MCF 10A (cell line): ENCODE results near the gene CCDC136. TPM values are rescaled to one million over a fixed set of nuclear protein-coding genes. Genes with fewer than 3 reads are reported as not detected.

Experiments
- BruUV-seq: library from RNA; stranded (reverse); fragments of 400-500 nt; replicated peaks from 2 replicates; lab custom pipeline; 2021; lab: Mats Ljungman, UMichigan
- CTCF ChIA-PET: fragments of 300-600 bp; sonication (Branson Sonifier 250); formaldehyde crosslinking; extraction: SDS; loops from one replicate; lab custom pipeline; 2021; ENCODE audit warnings: antibody characterized with exemption, inconsistent platforms; lab: Yijun Ruan, JAX
- POLR2A ChIA-PET: fragments of 300-600, 350-650 bp; sonication (Branson Sonifier 250); formaldehyde crosslinking; extraction: SDS; loops from one replicate; lab custom pipeline; 2020; ENCODE audit warnings: antibody characterized with exemption, inconsistent platforms; lab: Yijun Ruan, JAX
- DNase-seq: peaks from one replicate; pipeline ENCODE4 v3.0.0-alpha.2; 2018; ENCODE audit not compliant: unreplicated experiment
- H3K27ac Mint-ChIP-seq: one replicate; pipeline ENCODE4 v1.8.0; 2022; ENCODE audit warnings: mild to moderate bottlenecking, low read depth, mixed read lengths; ENCODE audit not compliant: unreplicated experiment
- H3K27me3 Mint-ChIP-seq: one replicate; pipeline ENCODE4 v1.8.0; 2022; ENCODE audit warnings: mixed read lengths; ENCODE audit not compliant: insufficient read depth, unreplicated experiment
- H3K36me3 Mint-ChIP-seq: one replicate; pipeline ENCODE4 v1.8.0; 2022; ENCODE audit warnings: mild to moderate bottlenecking, moderate library complexity, mixed read lengths; ENCODE audit not compliant: insufficient read depth, unreplicated experiment
- H3K4me1 Mint-ChIP-seq: one replicate; pipeline ENCODE4 v1.8.0; 2022; ENCODE audit warnings: mixed read lengths; ENCODE audit not compliant: insufficient read depth, unreplicated experiment
- H3K4me3 Mint-ChIP-seq: one replicate; pipeline ENCODE4 v1.8.0; 2022; ENCODE audit warnings: mild to moderate bottlenecking, moderate library complexity, mixed read lengths; ENCODE audit not compliant: unreplicated experiment
- H3K9me3 Mint-ChIP-seq: one replicate; pipeline ENCODE4 v1.8.0; 2022; ENCODE audit warnings: mixed read lengths; ENCODE audit not compliant: unreplicated experiment
- intact Hi-C: fragments of 100-400 bp; cut with micrococcal nuclease; formaldehyde crosslinking; loops from 2 replicates; pipeline ENCODE4 v1.14.1; 2022
- total RNA-seq: library from RNA; stranded (reverse); gene quantifications from 2 replicates; pipeline ENCODE4 v1.2.3, GENCODE V29; 2022
- TF ChIP-seq, protein P1 (sequence below): fragments of 200-600 bp; IDR thresholded peaks from one replicate; pipeline ENCODE4 v1.8.0; 2022; ENCODE audit warnings: antibody characterized with exemption, mild to moderate bottlenecking; ENCODE audit not compliant: unreplicated experiment

Gene CCDC136
- total RNA-seq, 1 experiment from 2014 or later: 3.5 TPM

DNA sequence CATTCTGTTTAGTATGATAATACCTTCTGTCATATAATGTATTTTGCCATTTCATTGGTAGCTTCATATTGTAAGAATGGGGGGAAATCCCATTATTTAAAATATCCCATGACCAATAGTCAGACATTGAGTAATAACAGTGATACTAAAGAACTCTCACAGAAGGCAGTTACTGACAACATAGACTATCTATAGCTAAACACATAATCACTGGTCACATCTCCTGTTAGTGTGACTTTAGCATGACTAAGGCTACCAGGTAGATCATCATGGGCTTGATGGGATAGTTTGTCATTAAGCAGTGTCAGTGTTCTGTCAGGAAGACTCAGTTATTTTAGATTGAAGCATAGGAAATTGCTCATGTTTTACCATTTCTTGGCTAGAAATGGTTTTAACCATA lies 32.5 kb upstream of the CCDC136 start:
- Mint-ChIP-seq H3K9me3 (no peaks in the 10 kb centered on the region), H3K4me1 (no peaks in the 10 kb centered on the region), H3K4me3 (no peak overlapping the region), H3K27me3 (no peaks in the 10 kb centered on the region), H3K36me3 (peaks cover 95% of the 10 kb centered on the region), H3K27ac (no peak overlapping the region)
- DNase-seq: no peak
- no TSS peak for BruUV-seq
- CTCF ChIA-PET: no interaction called here
- TF ChIP-seq, protein P1, sequence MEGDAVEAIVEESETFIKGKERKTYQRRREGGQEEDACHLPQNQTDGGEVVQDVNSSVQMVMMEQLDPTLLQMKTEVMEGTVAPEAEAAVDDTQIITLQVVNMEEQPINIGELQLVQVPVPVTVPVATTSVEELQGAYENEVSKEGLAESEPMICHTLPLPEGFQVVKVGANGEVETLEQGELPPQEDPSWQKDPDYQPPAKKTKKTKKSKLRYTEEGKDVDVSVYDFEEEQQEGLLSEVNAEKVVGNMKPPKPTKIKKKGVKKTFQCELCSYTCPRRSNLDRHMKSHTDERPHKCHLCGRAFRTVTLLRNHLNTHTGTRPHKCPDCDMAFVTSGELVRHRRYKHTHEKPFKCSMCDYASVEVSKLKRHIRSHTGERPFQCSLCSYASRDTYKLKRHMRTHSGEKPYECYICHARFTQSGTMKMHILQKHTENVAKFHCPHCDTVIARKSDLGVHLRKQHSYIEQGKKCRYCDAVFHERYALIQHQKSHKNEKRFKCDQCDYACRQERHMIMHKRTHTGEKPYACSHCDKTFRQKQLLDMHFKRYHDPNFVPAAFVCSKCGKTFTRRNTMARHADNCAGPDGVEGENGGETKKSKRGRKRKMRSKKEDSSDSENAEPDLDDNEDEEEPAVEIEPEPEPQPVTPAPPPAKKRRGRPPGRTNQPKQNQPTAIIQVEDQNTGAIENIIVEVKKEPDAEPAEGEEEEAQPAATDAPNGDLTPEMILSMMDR: no peak
- POLR2A ChIA-PET: no interaction called here
- intact Hi-C loops: no loop called here

- BruUV-seq: no TSS peak
- Mint-ChIP-seq H3K27ac (no peak overlapping the region), H3K36me3 (peaks cover 96% of the 10 kb centered on the region), H3K4me3 (no peak overlapping the region), H3K27me3 (no peaks in the 10 kb centered on the region), H3K4me1 (no peaks in the 10 kb centered on the region), H3K9me3 (no peaks in the 10 kb centered on the region)
- POLR2A ChIA-PET: no interaction called here
- TF ChIP-seq, protein P1: no peak
- DNase-seq: no peak
- CTCF ChIA-PET: interaction anchor here (0.6 to 0.8 kb wide), 2 partner anchors 46 to 122 kb away, joined by 3 read pairs; no protein-coding TSS in a partner anchor
- intact Hi-C loops: no loop called here
Measured at GRCh38 chr7:128763541-128763940, 28.2 kb upstream of the CCDC136 start.

GRCh38 chr7:128767475-128768110 lies 24.2 kb upstream of the CCDC136 start:
- BruUV-seq: no TSS peak
- DNase-seq: no peak
- no peak overlapping the region for H3K27ac Mint-ChIP-seq
- intact Hi-C loops: no loop called here
- ChIA-PET CTCF (interaction anchor here (0.7 to 1.5 kb wide), 3 partner anchors 58 to 324 kb away, joined by 3 to 5 read pairs (median 4); no protein-coding TSS in a partner anchor), POLR2A (interaction anchor here (0.7 to 1.3 kb wide), 4 partner anchors 11 to 31 kb away, joined by 3 to 4 read pairs (median 3); no protein-coding TSS in a partner anchor)
- H3K4me3 Mint-ChIP-seq: no peak overlapping the region
- TF ChIP-seq, protein P1: no peak
- H3K27me3 Mint-ChIP-seq: no peaks in the 10 kb centered on the region
- H3K9me3 Mint-ChIP-seq: no peaks in the 10 kb centered on the region
- no peaks in the 10 kb centered on the region for H3K4me1 Mint-ChIP-seq
- H3K36me3 Mint-ChIP-seq: peaks cover 99% of the 10 kb centered on the region

GRCh38 chr7:128770233-128770632 lies 21.5 kb upstream of the CCDC136 start:
- H3K9me3 Mint-ChIP-seq: no peaks in the 10 kb centered on the region
- CTCF ChIA-PET: interaction anchor here (0.7 to 1.3 kb wide), 2 partner anchors 22 to 44 kb away, joined by 4 to 5 read pairs; no protein-coding TSS in a partner anchor
- POLR2A ChIA-PET: interaction anchor here (0.6 to 1.3 kb wide), 2 partner anchors 9 to 12 kb away, joined by 3 read pairs; no protein-coding TSS in a partner anchor

More at GRCh38 chr7:128770233-128770632, 21.5 kb upstream of the CCDC136 start:
- TF ChIP-seq, protein P1: no peak
- H3K27me3 Mint-ChIP-seq: no peaks in the 10 kb centered on the region
- intact Hi-C loops: no loop called here
- peaks cover 88% of the 10 kb centered on the region for H3K36me3 Mint-ChIP-seq
- BruUV-seq: no TSS peak
- H3K27ac Mint-ChIP-seq: no peak overlapping the region
- DNase-seq: no peak
- H3K4me3 Mint-ChIP-seq: no peak overlapping the region
- H3K4me1 Mint-ChIP-seq: no peaks in the 10 kb centered on the region
